CD14-positive monocyte (primary cell): ENCODE measurements around the gene RTRAF. TPM values are rescaled to one million over a fixed set of nuclear protein-coding genes. Genes with fewer than 3 reads are reported as not detected.

Experiments
- DNase-seq, 3 donors: peaks; one replicate each; pipeline ENCODE4 v3.0.0-alpha.2; 2011 to 2022
- H2AFZ ChIP-seq: 2 replicates; pipeline ENCODE4 v1.6.0; 2012; ENCODE audit warnings: mild to moderate bottlenecking, low read depth, low read length, inconsistent platforms; ENCODE audit not compliant: insufficient read depth, poor library complexity, severe bottlenecking
- H3K27ac ChIP-seq, 2 donors: 1 replicate in 1 of 2; 2 replicates in 1 of 2; pipeline ENCODE4 v1.5.1; 2012 to 2013; ENCODE audit warnings: low read length in 2 of 2, control low read depth in 1 of 2, inconsistent platforms in 1 of 2, low read depth in 1 of 2, mild to moderate bottlenecking in 1 of 2
- H3K27me3 ChIP-seq, 2 donors: one replicate each; pipeline versions ENCODE4 v1.6.0 to v1.6.1; 2011 to 2013; ENCODE audit warnings: low read length in 2 of 2; ENCODE audit not compliant: control insufficient read depth in 2 of 2, insufficient read depth in 2 of 2
- H3K36me3 ChIP-seq, 2 donors: replicated peaks in 1 of 2; 1 replicate in 1 of 2; 2 replicates in 1 of 2; pipeline versions ENCODE4 v1.5.1 to v1.6.1; 2012 to 2013; ENCODE audit warnings: low read length in 2 of 2, control low read depth in 1 of 2, inconsistent platforms in 1 of 2, mild to moderate bottlenecking in 1 of 2; ENCODE audit not compliant: insufficient read depth in 2 of 2, control insufficient read depth in 1 of 2
- H3K4me1 ChIP-seq, 2 donors: 1 replicate in 1 of 2; 2 replicates in 1 of 2; pipeline versions ENCODE4 v1.5.1 to v1.6.1; 2012 to 2013; ENCODE audit warnings: low read length in 2 of 2, control low read depth in 1 of 2, inconsistent platforms in 1 of 2, mild to moderate bottlenecking in 1 of 2, moderate library complexity in 1 of 2; ENCODE audit not compliant: insufficient read depth in 2 of 2, control insufficient read depth in 1 of 2
- H3K4me2 ChIP-seq: replicated peaks from 2 replicates; pipeline ENCODE3; 2012; ENCODE audit warnings: low read length, moderate library complexity, mild to moderate bottlenecking; ENCODE audit not compliant: poor library complexity, severe bottlenecking; ENCODE audit errors: extremely low read depth
- H3K4me3 ChIP-seq, 3 experiments: fragments of 200-600 bp in 1 of 3; sonication (generic) in 1 of 3; replicated peaks in 1 of 3; 1 replicate in 2 of 3; 2 replicates in 1 of 3; pipeline ENCODE4 v1.5.1; 2011 to 2013; ENCODE audit warnings: low read length in 3 of 3, mild to moderate bottlenecking in 3 of 3, control low read depth in 2 of 3, low read depth in 2 of 3, inconsistent platforms in 1 of 3, moderate library complexity in 1 of 3
- H3K79me2 ChIP-seq: 2 replicates; pipeline ENCODE4 v1.6.0; 2012; ENCODE audit warnings: mild to moderate bottlenecking, control low read depth, inconsistent platforms, low read length, moderate library complexity; ENCODE audit not compliant: insufficient read depth
- H3K9ac ChIP-seq: 2 replicates; pipeline ENCODE4 v1.6.0; 2017; ENCODE audit warnings: low read length, mild to moderate bottlenecking; ENCODE audit not compliant: insufficient read depth, poor library complexity, severe bottlenecking
- H3K9me3 ChIP-seq, 2 donors: replicated peaks in 1 of 2; 1 replicate in 1 of 2; 2 replicates in 1 of 2; pipeline versions ENCODE4 v1.5.1 to v1.6.1; 2012 to 2013; ENCODE audit warnings: low read length in 2 of 2, control low read depth in 1 of 2; ENCODE audit not compliant: control insufficient read depth in 1 of 2, insufficient read depth in 1 of 2
- H4K20me1 ChIP-seq: 2 replicates; pipeline ENCODE4 v1.6.0; 2012; ENCODE audit warnings: mild to moderate bottlenecking, low read length, control low read depth, moderate library complexity; ENCODE audit not compliant: insufficient read depth
- H3K27ac Mint-ChIP-seq, 7 donors: one replicate each; pipeline ENCODE4 v1.8.0; 2020; ENCODE audit warnings: mild to moderate bottlenecking in 7 of 7, mixed read lengths in 7 of 7, moderate library complexity in 6 of 7, inconsistent platforms in 2 of 7
- H3K27me3 Mint-ChIP-seq, 3 donors: one replicate each; pipeline ENCODE4 v1.8.0; 2021 to 2022; ENCODE audit warnings: low read depth in 3 of 3, mild to moderate bottlenecking in 3 of 3, mixed read lengths in 3 of 3, moderate library complexity in 3 of 3, inconsistent platforms in 1 of 3
- H3K36me3 Mint-ChIP-seq, 2 donors: one replicate each; pipeline ENCODE4 v1.8.0; 2020; ENCODE audit warnings: mixed read lengths in 2 of 2, inconsistent platforms in 1 of 2, mild to moderate bottlenecking in 1 of 2
- H3K4me1 Mint-ChIP-seq: one replicate; pipeline ENCODE4 v1.8.0; 2020; ENCODE audit warnings: mild to moderate bottlenecking, mixed read lengths
- H3K4me3 Mint-ChIP-seq, 2 donors: one replicate each; pipeline ENCODE4 v1.8.0; 2020; ENCODE audit warnings: mild to moderate bottlenecking in 2 of 2, mixed read lengths in 2 of 2, moderate library complexity in 1 of 2
- H3K9me3 Mint-ChIP-seq, 7 donors: one replicate each; pipeline ENCODE4 v1.8.0; 2020 to 2022; ENCODE audit warnings: mixed read lengths in 7 of 7, mild to moderate bottlenecking in 6 of 7, moderate library complexity in 6 of 7, inconsistent platforms in 2 of 7
- CTCF ChIP-seq: fragments of 200-600 bp; IDR thresholded peaks from one replicate; pipeline ENCODE4 v1.8.0; 2022; ENCODE audit warnings: antibody characterized with exemption, mild to moderate bottlenecking
- WGBS: methylation state at CpG from one replicate; pipeline ENCODE4 v1.1.5; 2013; ENCODE audit warnings: missing lambda C conversion rate; ENCODE audit not compliant: insufficient coverage; 5-methylcytosine and 5-hydroxymethylcytosine counted together
- intact Hi-C, 2 donors: fragments of 100-400 bp; cut with micrococcal nuclease; formaldehyde crosslinking; loops; one replicate each; pipeline versions ENCODE4 v1.15.0 to v1.15.1; 2023
- polyA plus RNA-seq, 3 donors: library from polyadenylated mRNA; depleted of rRNA in 1 of 3; unstranded in 2 of 3; stranded (reverse) in 1 of 3; fragments of 300-500 nt in 2 of 3; fragments of >200 nt in 1 of 3; fragmentation: Illumina TruSeq in 2 of 3; gene quantifications; 1 replicate in 2 of 3; 2 replicates in 1 of 3; pipeline ENCODE4 v1.2.3, GENCODE V29; 2012 to 2021

The RTRAF gene
- polyA plus RNA-seq, 3 donors = 51.6 to 152 (median 149) TPM

GRCh38 chr14:51951656-51952055 lies 37.7 kb upstream of the RTRAF start:
- no peak overlapping the region for H3K9ac ChIP-seq
- Mint-ChIP-seq H3K27ac (no peak overlapping the region), H3K36me3 (peaks cover 62 to 64% of the 10 kb centered on the region in 2 donors), H3K4me1 (peaks cover 2% of the 10 kb centered on the region), H3K27me3 (no peaks in the 10 kb centered on the region), H3K4me3 (no peak overlapping the region), H3K9me3 (peaks cover 1 to 8% (median 6%) of the 10 kb centered on the region in 7 donors)
- H3K79me2 ChIP-seq = no peaks in the 10 kb centered on the region
- no CpG with 5 or more reads among the region's 3 CpGs for WGBS
- intact Hi-C loops = no loop called here
- no peak for DNase-seq
- H3K27ac ChIP-seq = no peak overlapping the region
- no peak overlapping the region for H3K4me2 ChIP-seq
- H3K9me3 ChIP-seq = peaks cover 0 to 4% of the 10 kb centered on the region in 2 donors
- H3K4me3 ChIP-seq = no peak overlapping the region
- H3K27me3 ChIP-seq = no peaks in the 10 kb centered on the region
- no peak for TF ChIP-seq CTCF
- peaks cover 23% of the 10 kb centered on the region for H4K20me1 ChIP-seq
- H3K36me3 ChIP-seq = peaks cover 51 to 73% of the 10 kb centered on the region in 2 donors
- no peak overlapping the region for H2AFZ ChIP-seq
- H3K4me1 ChIP-seq = no peaks in the 10 kb centered on the region

GRCh38 chr14:51954031-51954430 lies 35.3 kb upstream of the RTRAF start:
- intact Hi-C loops = no loop called here

More at GRCh38 chr14:51954031-51954430, 35.3 kb upstream of the RTRAF start:
- Histone ChIP-seq H3K4me1 (no peaks in the 10 kb centered on the region), H3K9me3 (peaks cover under 1 to 7% of the 10 kb centered on the region in 2 donors), H3K79me2 (no peaks in the 10 kb centered on the region), H3K9ac (no peak overlapping the region), H4K20me1 (peaks cover 29% of the 10 kb centered on the region), H3K4me2 (no peak overlapping the region), H2AFZ (no peak overlapping the region), H3K36me3 (peaks cover 57 to 95% of the 10 kb centered on the region in 2 donors), H3K27ac (no peak overlapping the region), H3K4me3 (no peak overlapping the region), H3K27me3 (no peaks in the 10 kb centered on the region)
- WGBS = no CpG with 5 or more reads among the region's 2 CpGs
- TF ChIP-seq CTCF = no peak
- H3K36me3 Mint-ChIP-seq = peaks cover 81 to 86% of the 10 kb centered on the region in 2 donors
- peaks cover 5% of the 10 kb centered on the region for H3K4me1 Mint-ChIP-seq
- peaks cover 2 to 15% (median 10%) of the 10 kb centered on the region in 7 donors for H3K9me3 Mint-ChIP-seq
- DNase-seq = no peak
- no peak overlapping the region for H3K4me3 Mint-ChIP-seq
- H3K27ac Mint-ChIP-seq = peak overlapping the region in 2 of 7 donors; percentile 5 to 29
- H3K27me3 Mint-ChIP-seq = no peaks in the 10 kb centered on the region
